ENCODE results near the gene PLPPR4.

PLPPR4 gene

DNA sequence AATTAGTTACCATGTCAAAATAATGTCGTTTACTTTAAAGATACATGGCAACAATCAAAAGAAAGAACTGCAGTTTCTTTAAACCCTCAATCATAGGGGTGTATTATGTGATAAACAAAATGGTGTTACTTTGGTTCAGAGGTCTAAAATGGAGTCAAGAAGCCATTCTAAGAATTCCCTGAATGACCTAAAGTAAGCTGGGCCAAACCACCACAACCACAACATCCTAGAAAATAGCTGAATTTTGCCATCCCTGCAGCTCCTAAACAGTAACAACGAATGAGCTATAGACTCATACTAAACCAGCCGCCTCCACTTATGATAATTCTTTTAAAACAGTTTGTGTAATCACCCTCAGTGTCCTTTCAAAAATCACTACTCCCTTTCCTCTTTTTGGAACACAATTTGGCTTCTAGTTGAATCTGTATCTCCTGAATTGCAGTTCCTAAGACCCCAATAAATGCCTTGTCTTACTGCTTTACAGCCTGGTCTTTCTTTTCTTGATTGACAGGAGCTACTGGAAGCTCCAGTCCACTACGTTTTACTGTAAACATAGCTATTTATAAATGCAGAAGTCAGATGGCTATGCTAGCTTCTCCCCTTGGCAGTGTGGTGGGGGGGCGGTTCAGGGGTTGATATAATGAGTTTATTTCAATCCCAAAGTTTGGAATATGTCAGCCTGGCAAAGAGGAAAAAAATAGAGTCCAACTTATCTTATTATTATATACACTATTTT is 84.3 kb downstream of the PLPPR4 start:
- no peak for DNase-seq (ENCODE audit: low read depth in 2 of 2)

DNA sequence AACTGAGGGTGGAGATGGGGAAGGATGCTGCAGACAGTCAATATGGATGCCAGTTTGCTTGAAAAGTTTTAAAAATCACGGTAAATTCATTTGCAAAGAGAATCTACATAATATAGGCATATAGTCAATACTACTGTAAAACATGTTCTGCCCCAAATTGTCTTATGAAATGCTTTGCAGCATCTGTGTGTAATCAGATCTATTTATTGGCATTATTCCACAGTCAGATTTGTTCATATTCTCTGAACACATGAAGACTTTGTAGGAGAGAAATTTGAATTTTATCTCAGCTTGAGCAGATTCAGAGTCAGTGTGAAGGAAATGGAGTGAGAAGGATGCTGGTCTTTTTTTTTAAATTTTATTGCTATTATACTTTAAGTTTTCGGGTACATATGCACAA is 88.5 kb downstream of the PLPPR4 start:
- no peak for DNase-seq (ENCODE audit: low read depth in 2 of 2)

DNA sequence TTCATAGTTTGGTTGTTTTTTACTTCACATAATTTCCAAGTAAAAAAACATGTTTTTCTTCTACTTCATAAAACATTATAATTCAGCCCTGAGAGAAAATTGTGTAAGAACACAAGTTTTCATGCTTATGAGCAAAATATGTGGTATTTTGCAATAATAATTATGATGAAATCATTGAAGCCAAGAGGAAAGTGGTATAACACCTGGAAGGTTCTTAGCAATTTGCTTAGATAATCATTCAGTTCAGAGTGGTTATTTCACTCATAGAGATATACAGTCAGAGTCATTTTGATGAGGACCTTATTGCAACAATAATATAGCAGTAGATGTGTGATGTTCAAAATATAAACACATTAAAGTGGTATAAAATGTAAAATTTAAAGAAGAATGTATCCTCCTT is 94.5 kb downstream of the PLPPR4 start:
- no peak for DNase-seq (ENCODE audit: low read depth in 2 of 2)
